Neural progenitor cell (in vitro differentiated cells): ENCODE measurements around the gene PTPRN2.

ENCODE experiments used
- EZH2 ChIP-seq: fragments of 200-600 bp; sonication (generic); IDR thresholded peaks from 2 replicates; pipeline ENCODE4 v1.6.1; 2017; ENCODE audit warnings: antibody characterized with exemption, mild to moderate bottlenecking, moderate library complexity
- EZH2phosphoT487 ChIP-seq: fragments of 200-600 bp; sonication (generic); IDR thresholded peaks from 2 replicates; pipeline ENCODE4 v1.6.1; 2017; ENCODE audit warnings: antibody characterized with exemption
- TF ChIP-seq, protein P1 (sequence below): fragments of 200-600 bp; sonication (generic); IDR thresholded peaks from 2 replicates; pipeline ENCODE4 v1.5.1; 2017; ENCODE audit warnings: antibody characterized with exemption, mild to moderate bottlenecking

DNA sequence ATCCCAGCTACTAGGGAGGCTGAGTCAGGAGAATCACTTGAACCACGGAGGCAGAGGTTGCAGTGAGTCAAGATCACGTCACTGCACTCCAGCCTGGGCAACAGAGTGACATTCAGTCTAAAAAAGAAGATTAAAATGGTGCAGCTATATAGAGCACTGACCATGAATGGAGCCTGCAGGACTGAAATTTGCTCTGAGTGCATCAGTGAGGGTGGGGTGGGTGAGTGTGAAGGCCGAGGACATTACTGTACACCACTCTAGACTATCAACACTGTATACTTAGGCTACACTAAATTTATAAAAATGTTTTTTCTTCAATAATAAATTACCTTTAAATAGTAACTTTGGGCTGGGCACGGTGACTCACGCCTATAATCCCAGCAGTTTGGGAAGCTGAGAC is 294.7 kb downstream of the PTPRN2 start:
- TF ChIP-seq, protein P1, sequence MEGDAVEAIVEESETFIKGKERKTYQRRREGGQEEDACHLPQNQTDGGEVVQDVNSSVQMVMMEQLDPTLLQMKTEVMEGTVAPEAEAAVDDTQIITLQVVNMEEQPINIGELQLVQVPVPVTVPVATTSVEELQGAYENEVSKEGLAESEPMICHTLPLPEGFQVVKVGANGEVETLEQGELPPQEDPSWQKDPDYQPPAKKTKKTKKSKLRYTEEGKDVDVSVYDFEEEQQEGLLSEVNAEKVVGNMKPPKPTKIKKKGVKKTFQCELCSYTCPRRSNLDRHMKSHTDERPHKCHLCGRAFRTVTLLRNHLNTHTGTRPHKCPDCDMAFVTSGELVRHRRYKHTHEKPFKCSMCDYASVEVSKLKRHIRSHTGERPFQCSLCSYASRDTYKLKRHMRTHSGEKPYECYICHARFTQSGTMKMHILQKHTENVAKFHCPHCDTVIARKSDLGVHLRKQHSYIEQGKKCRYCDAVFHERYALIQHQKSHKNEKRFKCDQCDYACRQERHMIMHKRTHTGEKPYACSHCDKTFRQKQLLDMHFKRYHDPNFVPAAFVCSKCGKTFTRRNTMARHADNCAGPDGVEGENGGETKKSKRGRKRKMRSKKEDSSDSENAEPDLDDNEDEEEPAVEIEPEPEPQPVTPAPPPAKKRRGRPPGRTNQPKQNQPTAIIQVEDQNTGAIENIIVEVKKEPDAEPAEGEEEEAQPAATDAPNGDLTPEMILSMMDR: no peak
- TF ChIP-seq EZH2phosphoT487 (no peak), EZH2 (no peak)
